UCSD-AML1 (cell line): Measurements from ENCODE around the gene NEO1.

Experiments
- DNase-seq: peaks from one replicate; lab custom pipeline; 2025; ENCODE audit not compliant: unreplicated experiment; lab: John Stamatoyannopoulos, UW

The NEO1 gene

GRCh38 chr15:73345658-73346057 lies 293.4 kb downstream of the NEO1 start:
- no peak for DNase-seq

GRCh38 chr15:73346735-73347312 lies 294.6 kb downstream of the NEO1 start:
- DNase-seq: peak; percentile 52

GRCh38 chr15:73349191-73349590 lies 296.9 kb downstream of the NEO1 start:
- no peak for DNase-seq

- no peak for DNase-seq
These were observed 299.8 kb downstream of the NEO1 start for GRCh38 chr15:73352082-73352481.

- no peak for DNase-seq
These were observed 301.5 kb downstream of the NEO1 start for GRCh38 chr15:73353734-73354133.

GRCh38 chr15:73354241-73354640 lies 302.0 kb downstream of the NEO1 start:
- DNase-seq: no peak
